PC-3 (cell line): ENCODE data around the gene NR2C1.

Experiments used
- EZH2 ChIP-seq: fragments of 300-600 bp; sonication (generic); IDR thresholded peaks from one replicate; pipeline ENCODE4 v1.6.1; 2017; ENCODE audit warnings: antibody characterized with exemption, mild to moderate bottlenecking, low read length; ENCODE audit not compliant: unreplicated experiment
- EZH2phosphoT487 ChIP-seq: fragments of 300-600 bp; sonication (generic); IDR thresholded peaks from 2 replicates; pipeline ENCODE4 v1.6.1; 2018; ENCODE audit warnings: mild to moderate bottlenecking, antibody characterized with exemption, low read length, borderline replicate concordance
- TF ChIP-seq, protein P1 (sequence below): fragments of 300-600 bp; sonication (generic); conservative IDR thresholded peaks from 2 replicates; pipeline ENCODE4 v1.5.1; 2017; ENCODE audit warnings: antibody characterized with exemption, low read depth, mild to moderate bottlenecking, low read length

DNA sequence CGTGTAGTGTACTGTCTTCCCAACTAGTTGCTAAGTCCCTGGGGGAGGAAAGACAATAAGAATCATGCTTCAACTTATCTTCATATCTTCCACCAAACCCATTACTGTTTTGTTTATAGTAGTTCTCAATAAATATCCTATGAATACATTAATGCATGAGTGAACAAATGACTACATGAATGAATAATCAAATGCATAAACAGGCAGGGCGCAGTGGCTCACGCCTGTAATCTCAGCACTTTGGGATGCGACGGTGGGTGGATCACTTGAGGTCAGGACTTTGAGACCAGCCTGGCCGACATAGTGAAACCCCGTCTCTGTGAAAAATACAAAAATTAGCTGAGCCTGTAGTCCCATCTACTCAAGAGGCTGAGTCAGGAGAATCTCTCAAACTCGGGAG is 32.1 kb upstream of the NR2C1 start:
- TF ChIP-seq, protein P1, sequence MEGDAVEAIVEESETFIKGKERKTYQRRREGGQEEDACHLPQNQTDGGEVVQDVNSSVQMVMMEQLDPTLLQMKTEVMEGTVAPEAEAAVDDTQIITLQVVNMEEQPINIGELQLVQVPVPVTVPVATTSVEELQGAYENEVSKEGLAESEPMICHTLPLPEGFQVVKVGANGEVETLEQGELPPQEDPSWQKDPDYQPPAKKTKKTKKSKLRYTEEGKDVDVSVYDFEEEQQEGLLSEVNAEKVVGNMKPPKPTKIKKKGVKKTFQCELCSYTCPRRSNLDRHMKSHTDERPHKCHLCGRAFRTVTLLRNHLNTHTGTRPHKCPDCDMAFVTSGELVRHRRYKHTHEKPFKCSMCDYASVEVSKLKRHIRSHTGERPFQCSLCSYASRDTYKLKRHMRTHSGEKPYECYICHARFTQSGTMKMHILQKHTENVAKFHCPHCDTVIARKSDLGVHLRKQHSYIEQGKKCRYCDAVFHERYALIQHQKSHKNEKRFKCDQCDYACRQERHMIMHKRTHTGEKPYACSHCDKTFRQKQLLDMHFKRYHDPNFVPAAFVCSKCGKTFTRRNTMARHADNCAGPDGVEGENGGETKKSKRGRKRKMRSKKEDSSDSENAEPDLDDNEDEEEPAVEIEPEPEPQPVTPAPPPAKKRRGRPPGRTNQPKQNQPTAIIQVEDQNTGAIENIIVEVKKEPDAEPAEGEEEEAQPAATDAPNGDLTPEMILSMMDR, result no peak
- TF ChIP-seq EZH2phosphoT487 (no peak), EZH2 (no peak)
